ENCODE results near the gene DOCK4.

DOCK4 gene

GRCh38 chr7:111783854-111784253 is 422.3 kb downstream of the DOCK4 start:
- no peak for DNase-seq

GRCh38 chr7:111780527-111780926 is 425.7 kb downstream of the DOCK4 start:
- DNase-seq = no peak

- DNase-seq = no peak
Measured at GRCh38 chr7:111775206-111775605, 431.0 kb downstream of the DOCK4 start.

GRCh38 chr7:111772716-111773115 is 433.5 kb downstream of the DOCK4 start:
- DNase-seq = no peak

- no peak for DNase-seq
Measured at GRCh38 chr7:111771638-111772037, 434.6 kb downstream of the DOCK4 start.

- no peak for DNase-seq
Measured at GRCh38 chr7:111770116-111770515, 436.1 kb downstream of the DOCK4 start.

GRCh38 chr7:111765751-111766643 is 440.2 kb downstream of the DOCK4 start:
- no peak for DNase-seq

GRCh38 chr7:111763221-111763801 is 442.9 kb downstream of the DOCK4 start:
- no peak for DNase-seq

GRCh38 chr7:111762799-111763198 is 443.4 kb downstream of the DOCK4 start:
- DNase-seq = no peak

- no peak for DNase-seq
Measured at GRCh38 chr7:111762211-111762610, 444.0 kb downstream of the DOCK4 start.

GRCh38 chr7:111760043-111760442 is 446.2 kb downstream of the DOCK4 start:
- no peak for DNase-seq

GRCh38 chr7:111758332-111758731 is 447.9 kb downstream of the DOCK4 start:
- DNase-seq = no peak

- no peak for DNase-seq
Measured at GRCh38 chr7:111756687-111757178, 449.5 kb downstream of the DOCK4 start.

GRCh38 chr7:111755383-111755782 is 450.8 kb downstream of the DOCK4 start:
- DNase-seq = no peak

- DNase-seq = no peak
Measured at GRCh38 chr7:111753968-111754367, 452.2 kb downstream of the DOCK4 start.

- no peak for DNase-seq
Measured at GRCh38 chr7:111752022-111752582, 454.1 kb downstream of the DOCK4 start.

GRCh38 chr7:111750878-111751277 is 455.3 kb downstream of the DOCK4 start:
- DNase-seq = no peak

- no peak for DNase-seq
Measured at GRCh38 chr7:111750228-111750627, 456.0 kb downstream of the DOCK4 start.

GRCh38 chr7:111749625-111750024 is 456.6 kb downstream of the DOCK4 start:
- DNase-seq = no peak

GRCh38 chr7:111747718-111748117 is 458.5 kb downstream of the DOCK4 start:
- DNase-seq = no peak

- no peak for DNase-seq
Measured at GRCh38 chr7:111746950-111747349, 459.2 kb downstream of the DOCK4 start.

GRCh38 chr7:111744501-111745155 is 461.6 kb downstream of the DOCK4 start:
- no peak for DNase-seq

- DNase-seq = no peak
Measured at GRCh38 chr7:111743244-111743847, 462.9 kb downstream of the DOCK4 start.

All from right forelimb (tissue), 1 donor.